ENCODE data around the gene NDUFAB1. TPM values are rescaled to one million over a fixed set of nuclear protein-coding genes. Genes with fewer than 3 reads are reported as not detected.
"Not testable (repeated sequence)": the region's sequence is repeated elsewhere in the genome, so short reads cannot be mapped to it uniquely, and the experiment has no call there.

Gene NDUFAB1
- total RNA-seq, 1 donor from 2014 or later: 142 TPM

- no peak for DNase-seq (ENCODE audit: low spot score)
- no peak overlapping the region for H3K27ac Mint-ChIP-seq
- H3K36me3 Mint-ChIP-seq (ENCODE audit: low read depth): peaks cover 67% of the 10 kb centered on the region
- no peaks in the 10 kb centered on the region for H3K9me3 Mint-ChIP-seq
- H3K4me1 Mint-ChIP-seq (ENCODE audit: low read depth): peaks cover 17% of the 10 kb centered on the region
- intact Hi-C loops (cut with micrococcal nuclease): no loop called here
- no peak overlapping the region for H3K4me3 Mint-ChIP-seq (ENCODE audit: low read depth)
- H3K27me3 Mint-ChIP-seq (ENCODE audit: low read depth): no peaks in the 10 kb centered on the region
Observed at GRCh38 chr16:23561586-23561985, 34.5 kb downstream of the NDUFAB1 start.

GRCh38 chr16:23557779-23558702, 38.1 kb downstream of the NDUFAB1 start:
- intact Hi-C loops (cut with micrococcal nuclease): loop anchor here (1.0 to 5.0 kb wide), 6 partner anchors 38 to 112 kb away; partner anchors contain the start of genes COG7, DCTN5, NDUFAB1 and PALB2
- peaks cover 19% of the 10 kb centered on the region for H3K4me1 Mint-ChIP-seq (ENCODE audit: low read depth)
- no peak for DNase-seq (ENCODE audit: low spot score)

GRCh38 chr16:23556881-23557778, 39.0 kb downstream of the NDUFAB1 start, which contains the start of the genes EARS2 and UBFD1:
Gene EARS2, minus strand, starts transcription at chr16:23557350. Its CDS starts 7 bp downstream, at chr16:23557343.
Gene UBFD1, plus strand, starts transcription at chr16:23557727. Its CDS starts 16 bp downstream, at chr16:23557743.
- Mint-ChIP-seq H3K27me3 (ENCODE audit: low read depth) (no peaks in the 10 kb centered on the region), H3K36me3 (ENCODE audit: low read depth) (peaks cover 31% of the 10 kb centered on the region), H3K9me3 (no peaks in the 10 kb centered on the region), H3K4me1 (ENCODE audit: low read depth) (peaks cover 19% of the 10 kb centered on the region), H3K4me3 (ENCODE audit: low read depth) (peak within 1 kb of the TSS; percentile 97), H3K27ac (peak within 1 kb of the TSS; percentile 92)
- intact Hi-C loops (cut with micrococcal nuclease): loop anchor here (1.0 to 5.0 kb wide), 6 partner anchors 39 to 113 kb away; partner anchors contain the start of genes COG7, DCTN5, NDUFAB1 and PALB2
- peak; percentile 96 for DNase-seq (ENCODE audit: low spot score)

More at GRCh38 chr16:23557779-23558702, 38.1 kb downstream of the NDUFAB1 start:
- peak overlapping the region; percentile 92 for H3K27ac Mint-ChIP-seq
- H3K27me3 Mint-ChIP-seq (ENCODE audit: low read depth): no peaks in the 10 kb centered on the region
- no peaks in the 10 kb centered on the region for H3K9me3 Mint-ChIP-seq
- H3K36me3 Mint-ChIP-seq (ENCODE audit: low read depth): peaks cover 39% of the 10 kb centered on the region
- peak overlapping the region; percentile 97 for H3K4me3 Mint-ChIP-seq (ENCODE audit: low read depth)

GRCh38 chr16:23554536-23554935, 41.6 kb downstream of the NDUFAB1 start:
- DNase-seq (ENCODE audit: low spot score): no peak
- Mint-ChIP-seq H3K27me3 (ENCODE audit: low read depth) (no peaks in the 10 kb centered on the region), H3K9me3 (no peaks in the 10 kb centered on the region), H3K4me3 (ENCODE audit: low read depth) (no peak overlapping the region), H3K27ac (no peak overlapping the region), H3K36me3 (ENCODE audit: low read depth) (peaks cover 26% of the 10 kb centered on the region), H3K4me1 (ENCODE audit: low read depth) (peaks cover 11% of the 10 kb centered on the region)
- intact Hi-C loops (cut with micrococcal nuclease): no loop called here

GRCh38 chr16:23552161-23552560, 44.0 kb downstream of the NDUFAB1 start:
- Mint-ChIP-seq H3K27me3 (ENCODE audit: low read depth) (no peaks in the 10 kb centered on the region), H3K27ac (no peak overlapping the region), H3K4me1 (ENCODE audit: low read depth) (peaks cover 2% of the 10 kb centered on the region), H3K9me3 (no peaks in the 10 kb centered on the region), H3K36me3 (ENCODE audit: low read depth) (peaks cover 33% of the 10 kb centered on the region), H3K4me3 (ENCODE audit: low read depth) (no peak overlapping the region)
- intact Hi-C loops (cut with micrococcal nuclease): no loop called here
- DNase-seq (ENCODE audit: low spot score): no peak

GRCh38 chr16:23549938-23550337, 46.2 kb downstream of the NDUFAB1 start:
- Mint-ChIP-seq H3K9me3 (no peaks in the 10 kb centered on the region), H3K36me3 (ENCODE audit: low read depth) (peaks cover 34% of the 10 kb centered on the region), H3K4me3 (ENCODE audit: low read depth) (no peak overlapping the region), H3K27me3 (ENCODE audit: low read depth) (no peaks in the 10 kb centered on the region), H3K4me1 (ENCODE audit: low read depth) (no peaks in the 10 kb centered on the region), H3K27ac (no peak overlapping the region)
- DNase-seq (ENCODE audit: low spot score): no peak
- intact Hi-C loops (cut with micrococcal nuclease): no loop called here

- intact Hi-C loops (cut with micrococcal nuclease): no loop called here
- H3K9me3 Mint-ChIP-seq: no peaks in the 10 kb centered on the region
- no peak overlapping the region for H3K27ac Mint-ChIP-seq
- DNase-seq (ENCODE audit: low spot score): no peak
- H3K36me3 Mint-ChIP-seq (ENCODE audit: low read depth): peaks cover 42% of the 10 kb centered on the region
- no peaks in the 10 kb centered on the region for H3K27me3 Mint-ChIP-seq (ENCODE audit: low read depth)
- no peaks in the 10 kb centered on the region for H3K4me1 Mint-ChIP-seq (ENCODE audit: low read depth)
- no peak overlapping the region for H3K4me3 Mint-ChIP-seq (ENCODE audit: low read depth)
Observed at GRCh38 chr16:23544436-23544835, 51.7 kb downstream of the NDUFAB1 start.

GRCh38 chr16:23540817-23541178, 55.3 kb downstream of the NDUFAB1 start:
- DNase-seq (ENCODE audit: low spot score); intact Hi-C loops (cut with micrococcal nuclease); H3K27ac Mint-ChIP-seq; H3K4me3 Mint-ChIP-seq (ENCODE audit: low read depth); H3K27me3 Mint-ChIP-seq (ENCODE audit: low read depth); H3K9me3 Mint-ChIP-seq; H3K4me1 Mint-ChIP-seq (ENCODE audit: low read depth): not testable (repeated sequence)
- peaks cover 37% of the 10 kb centered on the region for H3K36me3 Mint-ChIP-seq (ENCODE audit: low read depth)

GRCh38 chr16:23539984-23540816, 55.9 kb downstream of the NDUFAB1 start:
- Mint-ChIP-seq H3K4me1 (ENCODE audit: low read depth) (no peaks in the 10 kb centered on the region), H3K27ac (no peak overlapping the region), H3K27me3 (ENCODE audit: low read depth) (no peaks in the 10 kb centered on the region), H3K36me3 (ENCODE audit: low read depth) (peaks cover 37% of the 10 kb centered on the region), H3K9me3 (no peaks in the 10 kb centered on the region), H3K4me3 (ENCODE audit: low read depth) (no peak overlapping the region)
- intact Hi-C loops (cut with micrococcal nuclease): no loop called here
- DNase-seq (ENCODE audit: low spot score): no peak

GRCh38 chr16:23538919-23539278, 57.2 kb downstream of the NDUFAB1 start:
- Mint-ChIP-seq H3K27ac (no peak overlapping the region), H3K27me3 (ENCODE audit: low read depth) (no peaks in the 10 kb centered on the region), H3K36me3 (ENCODE audit: low read depth) (peaks cover 41% of the 10 kb centered on the region)

GRCh38 chr16:23537390-23537789, 58.7 kb downstream of the NDUFAB1 start:
- H3K36me3 Mint-ChIP-seq (ENCODE audit: low read depth): peaks cover 44% of the 10 kb centered on the region

More at GRCh38 chr16:23538919-23539278, 57.2 kb downstream of the NDUFAB1 start:
- intact Hi-C loops (cut with micrococcal nuclease): no loop called here
- no peak for DNase-seq (ENCODE audit: low spot score)
- Mint-ChIP-seq H3K4me1 (ENCODE audit: low read depth) (no peaks in the 10 kb centered on the region), H3K4me3 (ENCODE audit: low read depth) (no peak overlapping the region), H3K9me3 (no peaks in the 10 kb centered on the region)

GRCh38 chr16:23535901-23536300, 60.2 kb downstream of the NDUFAB1 start:
- DNase-seq (ENCODE audit: low spot score): no peak
- H3K27ac Mint-ChIP-seq: no peak overlapping the region
- H3K27me3 Mint-ChIP-seq (ENCODE audit: low read depth): no peaks in the 10 kb centered on the region
- peaks cover 46% of the 10 kb centered on the region for H3K36me3 Mint-ChIP-seq (ENCODE audit: low read depth)
- intact Hi-C loops (cut with micrococcal nuclease): no loop called here
- H3K9me3 Mint-ChIP-seq: no peaks in the 10 kb centered on the region
- no peak overlapping the region for H3K4me3 Mint-ChIP-seq (ENCODE audit: low read depth)
- no peaks in the 10 kb centered on the region for H3K4me1 Mint-ChIP-seq (ENCODE audit: low read depth)

More at GRCh38 chr16:23537390-23537789, 58.7 kb downstream of the NDUFAB1 start:
- Mint-ChIP-seq H3K27me3 (ENCODE audit: low read depth) (no peaks in the 10 kb centered on the region), H3K4me1 (ENCODE audit: low read depth) (no peaks in the 10 kb centered on the region), H3K27ac (no peak overlapping the region), H3K9me3 (no peaks in the 10 kb centered on the region), H3K4me3 (ENCODE audit: low read depth) (no peak overlapping the region)
- no peak for DNase-seq (ENCODE audit: low spot score)
- intact Hi-C loops (cut with micrococcal nuclease): no loop called here

All from activated T-helper 2 cell treated with anti-CD3 and anti-CD28 coated beads, Interferon-gamma antibody, Interleukin-2, Interleukin-4, amounts not matched to agents 10 μg/mL and 5 μg/mL and 100 μg/mL, durations not matched to agents 14 hours and 24 hours and 36 hours (primary cell).